ENCODE data around the gene LBR.
"Not testable (repeated sequence)": the region's sequence is repeated elsewhere in the genome, so short reads cannot be mapped to it uniquely, and the experiment has no call there.

The LBR gene

DNA sequence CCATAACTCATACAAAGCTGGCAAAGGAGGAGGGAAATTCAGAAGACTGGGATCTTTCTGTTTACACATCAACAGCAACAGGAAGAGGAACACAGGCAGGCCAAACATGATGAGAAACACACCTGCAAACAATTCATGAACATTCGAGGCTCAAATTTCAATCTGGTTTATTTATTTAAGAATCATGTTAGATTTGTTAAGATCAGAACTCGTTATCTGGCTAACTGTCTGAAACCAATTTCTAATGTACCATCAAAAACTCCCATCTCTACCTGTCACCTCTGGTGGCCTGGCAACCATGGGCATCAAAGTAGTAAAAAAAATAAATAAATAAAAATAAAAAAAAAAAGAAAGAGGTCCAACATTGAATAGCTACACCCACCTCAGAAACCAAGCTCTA lies 9.8 kb downstream of the LBR start:
- DNase-seq = no peak

DNA sequence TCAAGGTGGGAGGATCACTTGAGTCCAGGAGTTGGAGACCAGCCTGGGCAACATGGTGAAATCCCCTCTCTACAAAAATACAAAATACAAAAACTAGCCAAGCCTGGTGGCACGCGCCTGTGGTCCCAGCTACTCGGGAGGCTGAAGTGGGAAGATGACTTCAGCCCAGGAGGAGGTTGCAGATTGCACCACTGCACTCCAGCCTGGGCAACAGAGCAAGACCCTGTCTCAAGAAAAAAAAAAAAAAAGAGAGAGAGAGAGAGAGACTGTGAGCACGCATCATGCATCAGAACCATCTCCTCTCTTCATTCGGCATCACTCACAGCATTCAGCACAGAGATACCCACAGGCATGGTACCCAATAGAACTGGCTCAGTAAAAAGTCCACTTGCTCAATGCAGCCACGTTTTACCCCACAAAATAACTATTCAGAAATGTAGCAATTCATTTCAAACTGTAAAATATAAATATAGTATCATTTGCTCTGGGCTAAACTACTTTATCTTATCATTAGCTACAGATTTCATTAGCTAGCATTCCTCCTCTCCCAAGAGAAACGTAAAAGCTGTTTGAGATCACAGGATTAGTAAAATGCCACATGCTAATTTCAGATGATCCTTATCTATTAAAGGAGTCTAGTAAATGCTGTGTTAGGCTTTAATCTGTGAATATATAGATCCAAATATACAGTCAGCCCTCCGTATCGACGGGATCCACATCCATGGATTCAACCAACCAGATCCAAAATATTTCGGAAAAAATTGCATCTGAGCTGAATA lies 11.7 kb downstream of the LBR start:
- DNase-seq = no peak

DNA sequence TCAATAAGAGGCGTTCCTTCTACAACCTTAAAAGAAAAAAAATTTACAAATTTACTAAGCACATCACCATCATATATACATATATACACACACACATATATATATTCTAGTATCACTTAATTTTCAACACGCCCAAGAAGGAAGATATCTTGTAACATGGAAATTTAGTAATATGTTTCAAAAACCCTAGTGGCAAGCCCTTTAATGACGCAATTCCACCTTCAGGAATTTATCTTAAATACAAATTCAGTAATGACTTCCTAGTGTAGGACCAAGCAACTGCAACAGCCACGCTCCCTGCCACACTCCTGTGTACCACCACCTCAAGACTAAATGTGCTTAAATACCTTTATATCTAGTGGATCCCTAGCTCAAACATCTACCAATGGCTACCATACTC lies 12.5 kb downstream of the LBR start:
- no peak for DNase-seq

DNA sequence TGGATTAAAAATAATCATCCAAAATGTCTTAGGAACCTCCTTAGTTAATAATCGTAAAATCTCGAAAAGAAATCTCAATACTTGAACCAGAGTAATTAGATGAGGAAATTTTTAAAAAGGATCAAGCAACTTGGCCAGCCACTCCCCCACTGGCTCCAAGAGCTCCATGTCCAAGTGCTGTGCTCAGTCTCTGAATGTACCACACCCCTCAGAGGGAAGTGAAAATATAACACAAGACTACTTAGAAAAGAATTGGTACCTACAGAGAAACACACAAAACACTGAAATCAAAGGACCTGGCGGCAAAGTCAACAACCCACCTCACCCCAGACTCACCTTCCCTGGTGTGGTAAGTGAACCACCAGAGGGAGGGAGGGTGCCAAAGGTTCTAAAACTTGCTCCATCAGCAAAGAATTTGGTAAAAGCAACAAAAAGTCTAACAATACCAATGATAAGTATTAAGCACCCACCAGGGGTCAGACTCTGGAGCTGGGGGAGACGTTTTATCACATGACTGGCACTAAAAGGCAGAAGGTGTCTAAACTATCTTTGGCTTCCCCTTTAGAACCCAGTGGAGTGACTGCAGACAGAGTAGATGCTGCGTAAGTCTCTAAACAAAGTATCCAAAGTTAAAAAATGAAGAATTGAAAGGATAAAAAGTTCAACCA lies 14.0 kb downstream of the LBR start:
- no peak for DNase-seq

DNA sequence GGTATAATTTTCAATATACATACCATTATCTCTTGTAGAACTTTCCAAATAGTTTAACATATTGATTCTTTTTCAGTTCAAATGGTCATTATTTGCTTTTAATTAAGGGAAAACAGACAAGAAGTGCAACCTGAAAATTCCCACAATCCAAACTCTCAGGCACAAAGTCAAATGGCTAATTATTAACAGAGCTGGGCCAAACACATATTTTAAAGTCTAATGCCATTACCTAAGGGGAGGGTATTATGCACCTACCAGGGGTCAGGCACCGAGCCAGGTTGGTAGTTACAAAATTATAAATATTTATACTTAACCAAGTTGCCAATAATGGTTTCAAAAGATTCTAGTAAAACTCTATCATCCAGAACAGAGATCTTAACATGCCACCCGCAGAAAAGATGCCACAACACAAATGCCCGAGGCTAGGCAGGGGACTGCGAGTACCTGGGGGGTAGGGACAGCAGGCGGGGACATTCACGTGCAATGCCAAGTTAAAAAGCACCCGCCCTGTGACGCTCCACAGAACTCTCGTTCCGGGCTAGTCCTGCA lies 15.0 kb downstream of the LBR start:
- no peak for DNase-seq

DNA sequence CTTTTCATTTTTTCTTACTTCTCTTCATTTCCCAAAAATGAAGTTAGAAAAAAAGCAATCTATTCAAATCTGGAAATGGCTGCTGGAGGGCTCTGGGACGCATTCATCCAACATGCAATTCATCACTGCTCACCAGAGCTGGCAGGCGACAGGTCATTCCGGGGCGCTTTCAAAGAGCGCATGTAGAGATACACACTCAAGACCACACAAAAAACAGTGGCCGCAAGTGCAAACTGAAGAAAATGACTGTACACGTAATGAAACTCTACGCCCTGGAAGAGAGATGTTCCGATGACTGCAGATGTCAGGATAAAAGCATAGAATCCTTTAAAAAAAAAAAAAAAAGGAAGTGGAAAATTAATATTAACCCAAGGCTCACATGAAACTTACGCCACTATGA lies 15.5 kb downstream of the LBR start:
- no peak for DNase-seq

DNA sequence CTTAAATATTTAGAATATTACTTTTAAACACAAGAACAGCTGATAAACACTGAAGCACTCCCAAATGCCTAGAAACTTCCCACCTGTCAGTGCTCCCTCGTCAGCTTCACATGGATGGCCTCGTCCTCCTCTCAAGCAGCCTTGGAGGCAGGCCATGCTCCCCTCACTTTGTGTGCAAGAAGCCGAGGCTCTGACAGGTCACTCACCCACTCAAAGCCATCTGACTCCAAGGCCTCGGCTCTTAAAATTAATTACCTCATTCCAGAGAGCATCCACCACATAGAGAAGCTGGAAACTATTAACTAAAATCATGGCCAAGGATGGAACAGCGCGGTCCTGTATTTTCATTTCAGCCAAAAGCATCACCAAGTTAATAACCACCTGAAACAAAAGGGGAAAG lies 17.8 kb downstream of the LBR start:
- no peak for DNase-seq

DNA sequence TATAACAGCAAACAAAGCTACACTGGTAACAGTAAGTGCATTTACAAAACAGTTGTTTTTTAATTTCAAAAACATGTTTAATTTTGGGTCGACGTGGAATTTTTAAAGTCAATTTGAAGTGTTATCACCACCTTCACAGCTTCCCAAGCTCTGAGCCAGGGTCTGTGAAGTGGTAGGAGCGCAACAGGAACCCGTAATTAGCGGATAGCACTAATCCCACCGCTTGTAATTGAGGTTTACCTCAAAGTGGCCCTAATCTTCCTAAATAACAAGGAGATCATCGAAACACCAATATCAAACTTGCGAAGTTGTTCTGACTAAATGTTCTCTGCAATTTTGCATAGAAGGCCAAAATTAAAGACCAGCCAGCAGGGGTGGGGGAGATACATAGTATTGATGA lies 18.8 kb downstream of the LBR start:
- DNase-seq = no peak

DNA sequence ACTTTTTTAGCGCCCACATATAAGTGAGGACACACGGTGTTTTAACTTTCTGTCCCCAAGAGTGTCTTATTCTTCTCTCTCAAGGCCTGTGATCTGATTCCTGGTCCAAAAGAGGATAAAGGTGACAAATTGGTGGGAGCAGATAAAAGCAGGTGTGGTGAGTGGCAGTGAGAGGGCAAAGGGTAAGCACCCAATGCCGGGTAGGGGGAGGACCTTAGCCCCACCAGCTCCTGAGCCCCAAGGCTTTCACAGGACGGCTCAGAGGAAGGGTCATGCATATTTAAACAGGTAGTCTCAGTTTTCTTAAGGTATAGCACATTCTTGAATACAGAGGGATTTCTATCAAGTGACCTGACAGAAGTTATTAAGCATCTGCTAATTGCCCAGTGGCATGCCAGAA lies 19.6 kb downstream of the LBR start:
- DNase-seq = no peak

DNA sequence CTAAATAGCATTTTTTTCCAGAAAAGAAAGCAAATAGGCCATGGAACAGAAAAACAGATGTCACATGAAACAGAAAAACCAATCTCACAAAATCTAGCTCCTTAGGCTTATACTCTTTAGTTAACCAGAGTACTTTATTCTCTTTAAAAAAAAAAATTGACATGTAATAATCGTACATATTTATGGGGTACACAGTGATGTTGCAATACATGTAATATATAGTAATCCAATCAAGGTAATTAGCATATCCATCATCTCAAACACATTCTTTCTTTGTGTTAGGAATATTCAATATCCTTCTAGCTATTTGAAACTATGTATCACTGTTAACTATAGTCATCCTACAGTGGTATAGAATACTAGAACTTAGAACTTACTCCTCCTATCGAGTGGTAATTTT lies 20.1 kb downstream of the LBR start:
- DNase-seq = no peak

DNA sequence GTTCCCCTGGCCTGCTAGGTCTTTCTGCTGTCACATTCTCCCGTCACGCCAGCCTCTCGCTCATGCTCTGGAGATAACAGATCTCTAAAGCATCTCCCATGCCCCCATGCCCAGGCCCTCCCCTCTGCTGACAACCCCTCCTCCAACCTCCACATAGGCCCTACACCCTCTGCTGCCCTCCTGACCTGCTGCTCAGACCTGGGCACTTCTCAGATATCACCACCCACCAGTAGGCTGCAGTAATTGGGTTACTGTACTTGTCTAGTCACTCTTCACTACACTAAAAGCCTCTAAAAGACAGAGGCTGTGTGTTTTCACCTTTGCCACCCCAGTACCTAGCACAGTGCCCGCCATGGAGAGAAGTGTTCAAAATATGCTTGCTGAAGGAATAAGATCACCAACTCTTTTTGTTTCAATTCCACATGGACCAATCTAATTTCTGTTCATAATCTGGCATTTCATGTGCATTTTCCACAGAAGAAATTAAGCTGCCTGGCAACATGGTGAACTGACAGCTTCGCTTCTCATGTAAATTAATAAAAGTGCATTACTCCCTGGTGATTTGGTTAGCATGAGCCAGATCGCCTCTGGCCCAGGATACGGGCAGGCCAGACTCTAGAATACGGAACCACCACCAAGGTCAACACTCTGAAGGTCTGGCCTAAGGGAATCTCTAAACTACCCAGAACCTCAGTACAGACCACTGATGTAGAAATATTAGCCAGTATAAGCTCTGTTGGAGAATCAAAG lies 20.7 kb downstream of the LBR start:
- no peak for DNase-seq

DNA sequence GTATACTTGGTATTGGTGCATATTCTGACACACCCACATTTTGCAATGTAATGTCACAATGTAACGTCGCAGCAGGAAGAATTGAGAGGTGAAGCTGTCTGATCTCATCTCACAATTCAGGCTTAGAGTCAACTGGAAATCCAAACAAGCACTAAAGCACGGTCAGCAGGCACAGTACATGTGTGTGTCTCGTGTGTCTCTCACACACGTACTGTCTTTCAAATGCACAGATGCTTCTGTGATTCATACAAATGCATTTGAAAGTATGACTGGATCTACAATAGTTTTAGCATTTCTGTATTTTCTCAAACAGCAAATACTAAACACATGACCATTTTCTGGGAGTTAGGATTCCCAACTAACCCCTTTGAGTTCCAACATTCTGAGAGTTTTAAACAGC lies 26.9 kb downstream of the LBR start:
- no peak for DNase-seq

DNA sequence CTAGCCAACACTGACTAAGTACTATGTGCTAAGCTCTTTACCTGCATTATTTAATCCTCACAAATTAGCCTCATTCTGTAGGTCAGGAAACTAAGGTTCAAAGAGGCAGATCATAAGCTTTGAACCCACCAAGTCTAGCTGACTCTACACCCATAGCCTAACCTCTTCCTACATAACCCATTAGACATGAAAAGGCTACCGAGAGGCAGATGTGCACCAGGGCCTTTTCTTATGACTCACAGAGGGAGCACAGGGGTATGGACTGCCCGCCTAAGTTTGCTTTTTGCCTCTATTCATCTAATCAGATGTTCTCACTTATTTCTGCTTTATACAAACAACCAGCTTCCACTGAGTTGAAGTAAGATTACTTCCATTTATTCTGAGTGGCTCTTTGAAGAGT lies 31.5 kb downstream of the LBR start:
- DNase-seq = no peak

DNA sequence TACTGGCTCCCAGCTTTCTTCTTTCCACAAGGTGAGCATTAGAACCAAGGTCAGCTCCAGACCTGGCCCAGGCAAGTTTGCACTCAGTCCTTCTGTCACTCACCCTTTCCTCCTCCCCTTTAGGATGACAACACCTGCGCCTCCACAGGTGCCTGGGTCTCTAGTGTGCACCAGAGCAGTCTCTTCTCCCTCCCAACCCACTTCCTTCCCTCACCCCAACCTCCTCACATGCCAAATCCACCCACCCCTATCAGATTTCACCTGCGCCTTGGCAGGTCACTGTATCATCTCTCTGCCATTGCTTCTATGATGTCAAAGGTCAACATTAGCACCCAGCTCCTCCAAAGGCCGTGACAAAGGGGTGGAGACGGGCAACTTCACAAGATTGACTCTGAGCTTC lies 38.0 kb downstream of the LBR start:
- no peak for DNase-seq

DNA sequence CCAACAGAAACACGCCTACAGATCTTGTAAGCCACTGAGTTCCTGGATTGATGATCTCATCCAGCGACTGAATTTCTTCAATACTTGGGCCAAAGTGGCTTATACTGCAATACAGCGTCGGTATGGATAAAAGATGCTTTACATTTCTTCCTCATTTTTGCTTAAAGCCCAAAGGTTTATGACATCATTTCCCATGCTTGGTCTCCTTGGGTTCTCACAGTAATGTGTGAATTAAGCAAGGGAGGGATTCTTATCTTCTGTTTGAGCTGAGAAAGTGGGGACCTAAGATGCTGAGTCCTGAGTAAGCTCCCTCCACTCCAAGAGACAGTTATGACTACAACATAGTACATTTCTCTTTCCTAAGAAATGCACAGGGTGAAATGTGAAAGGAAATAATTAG lies 39.5 kb downstream of the LBR start:
- DNase-seq = no peak

DNA sequence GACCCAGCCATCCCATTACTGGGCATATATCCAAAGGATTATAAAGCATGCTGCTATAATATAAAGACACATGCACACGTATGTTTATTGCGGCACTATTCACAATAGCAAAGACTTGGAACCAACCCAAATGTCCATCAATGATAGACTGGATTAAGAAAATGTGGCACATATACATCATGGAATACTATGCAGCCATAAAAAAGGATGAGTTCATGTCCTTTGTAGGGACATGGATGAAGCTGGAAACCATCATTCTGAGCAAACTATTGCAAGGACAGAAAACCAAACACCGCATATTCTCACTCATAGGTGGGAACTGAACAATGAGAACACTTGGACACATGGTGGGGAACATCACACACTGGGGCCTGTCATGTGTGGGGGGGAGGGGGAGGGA lies 41.0 kb downstream of the LBR start:
- DNase-seq = not testable (repeated sequence)

DNA sequence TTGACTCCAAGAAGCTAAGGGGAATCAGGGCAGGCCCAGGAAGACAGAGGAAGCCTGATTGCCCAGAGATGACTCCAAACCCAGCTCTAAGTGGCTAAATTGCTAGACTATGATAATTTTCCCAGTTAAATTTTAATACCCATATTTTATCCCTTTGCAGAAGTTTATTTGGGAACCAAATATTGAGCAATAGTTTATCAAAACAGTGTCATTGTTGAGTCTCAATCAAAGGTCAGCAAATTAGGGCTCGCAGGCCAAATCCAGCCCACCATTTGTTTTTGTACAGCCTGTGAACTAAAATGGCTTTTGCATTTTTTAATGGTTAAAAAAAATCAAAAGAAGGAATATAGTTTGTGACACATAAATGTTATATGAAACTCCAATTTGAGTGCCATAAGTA lies 47.1 kb downstream of the LBR start:
- no peak for DNase-seq

DNA sequence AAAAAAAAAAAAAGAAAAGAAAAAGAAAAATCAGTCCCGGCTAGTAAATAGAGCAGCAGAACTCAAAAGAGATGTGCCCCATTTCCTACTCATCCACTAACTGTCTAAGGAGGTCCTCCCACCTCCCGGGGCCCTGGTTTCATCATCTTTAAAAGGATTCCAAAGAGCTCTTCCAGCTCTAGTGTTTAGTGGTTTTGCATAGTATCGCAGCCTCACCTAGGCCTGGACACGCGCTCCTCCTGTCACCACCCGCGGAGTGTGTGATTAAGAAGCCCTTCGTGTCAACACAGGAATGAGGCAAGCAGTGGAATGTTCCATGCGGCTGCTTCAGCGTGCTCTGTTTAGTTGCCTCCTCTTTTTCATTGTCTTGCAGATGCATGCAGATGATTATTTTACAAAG lies 49.0 kb downstream of the LBR start:
- no peak for DNase-seq

DNA sequence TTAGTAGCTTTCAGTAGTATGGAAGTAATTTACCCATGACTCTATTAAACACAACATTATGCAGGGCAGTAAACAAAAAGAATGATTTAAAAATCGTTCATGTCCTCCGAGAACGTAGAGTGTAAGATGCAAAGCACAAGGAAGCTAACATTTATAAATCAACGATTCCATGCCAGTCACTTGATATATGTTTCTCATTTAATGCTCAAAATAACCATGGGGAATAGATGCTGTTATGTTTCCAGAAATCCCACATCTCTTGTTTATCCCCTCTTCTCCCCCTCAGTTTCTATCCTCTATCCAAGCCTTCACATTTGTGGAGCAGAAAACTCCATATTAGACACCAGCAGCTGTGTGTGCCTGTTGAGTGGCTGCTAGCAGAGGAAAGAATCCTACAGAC lies 52.8 kb downstream of the LBR start:
- no peak for DNase-seq

DNA sequence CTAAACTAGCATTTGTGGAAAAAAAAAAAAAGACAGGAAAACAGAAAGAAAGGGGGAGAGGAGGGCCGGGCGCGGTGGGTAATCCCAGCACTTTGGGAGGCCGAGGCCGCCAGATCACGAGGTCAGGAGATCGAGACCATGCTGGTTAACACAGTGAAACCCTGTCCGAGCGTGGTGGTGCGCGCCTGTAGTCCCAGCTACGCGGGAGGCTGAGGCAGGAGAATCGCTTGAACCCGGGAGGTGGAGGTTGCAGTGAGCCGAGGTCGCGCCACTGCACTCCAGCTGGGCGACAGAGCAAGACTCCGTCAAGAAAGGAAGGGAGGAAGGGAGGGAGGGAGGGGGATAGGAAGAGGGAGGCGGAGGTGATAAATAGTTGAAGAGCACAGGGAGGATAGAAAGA lies 54.7 kb downstream of the LBR start:
- no peak for DNase-seq

DNA sequence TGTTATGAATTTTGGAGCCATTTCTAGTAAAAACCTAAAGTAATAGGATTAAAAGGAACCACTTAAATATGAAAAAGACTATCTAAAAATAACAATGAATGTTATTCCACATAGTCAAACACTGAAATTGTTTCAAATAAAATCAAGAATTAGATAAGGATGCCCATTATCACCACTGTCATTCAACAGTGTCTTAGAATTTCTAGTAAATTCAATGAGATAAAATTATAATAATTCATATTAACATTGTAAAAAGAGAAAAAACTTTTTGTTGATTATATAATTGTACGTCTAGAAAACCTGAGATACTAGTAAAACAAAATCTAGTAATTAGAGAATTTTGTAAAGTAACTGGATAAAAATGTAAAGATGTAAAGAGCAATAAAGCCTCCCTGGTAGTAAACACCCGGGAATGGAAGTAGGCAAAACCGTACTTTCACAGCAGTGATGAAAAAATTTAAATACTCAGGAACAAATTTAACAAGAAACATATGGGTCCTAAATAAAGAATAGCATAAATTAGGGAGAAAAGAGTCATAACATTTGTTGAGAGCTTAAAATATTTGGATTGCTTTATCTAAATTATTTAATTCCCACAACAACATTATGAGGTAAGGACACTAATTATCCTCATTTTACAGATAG lies 56.4 kb downstream of the LBR start:
- no peak for DNase-seq

DNA sequence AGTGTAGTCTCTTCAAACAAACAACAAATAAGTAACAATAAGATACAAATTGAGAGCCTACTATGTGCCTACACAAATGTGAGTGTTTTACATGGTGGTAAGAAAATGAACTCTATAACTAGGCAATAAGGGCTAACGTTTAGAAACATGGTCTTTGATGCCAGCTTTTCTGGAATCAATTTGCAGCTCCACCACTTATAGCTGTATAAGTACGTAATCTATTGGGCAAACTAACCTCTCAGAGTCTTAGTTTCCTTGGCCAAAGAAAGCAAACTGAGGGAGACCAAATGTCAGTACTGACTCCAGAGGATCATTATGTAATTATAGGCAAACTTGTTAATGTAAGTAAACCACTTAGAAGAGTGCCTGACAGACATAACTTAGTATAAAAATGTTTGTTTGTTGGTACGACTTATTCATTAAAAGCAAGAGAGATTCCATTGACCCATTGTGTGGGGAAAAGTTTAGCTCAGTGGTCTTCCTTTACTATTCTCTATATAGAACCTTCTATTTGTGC lies 59.7 kb downstream of the LBR start:
- DNase-seq = no peak

DNA sequence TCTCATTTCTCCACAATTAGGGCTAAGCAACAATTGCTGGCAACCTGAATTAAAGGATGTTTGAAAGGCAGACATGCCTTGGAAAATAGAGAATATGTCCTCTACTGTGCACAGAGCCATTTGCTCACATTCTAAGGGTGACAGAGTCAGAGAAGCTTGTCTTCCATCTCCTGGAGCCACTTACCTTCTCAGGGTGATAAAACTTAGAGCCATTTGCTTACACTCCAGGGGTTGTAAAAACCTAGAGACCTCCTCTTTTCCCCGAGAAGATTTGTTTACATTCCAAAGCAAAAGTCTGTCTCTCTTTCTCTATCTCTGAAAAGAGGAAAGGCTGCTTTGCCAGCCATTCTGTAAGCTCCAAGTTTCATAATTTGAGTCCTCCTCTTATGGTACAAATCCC lies 61.3 kb downstream of the LBR start:
- no peak for DNase-seq

All from stimulated activated CD4-positive, alpha-beta T cell treated with anti-CD3 and anti-CD28 coated beads, Interleukin-12 subunit alpha, Interleukin-12 subunit beta, amount 100 ng/mL, for 4 hours (primary cell).